ENCODE data around the gene SMCO2.

SMCO2 gene

GRCh38 chr12:27500546-27500945 lies 54.0 kb downstream of the SMCO2 start:
- DNase-seq (ENCODE audit: low spot score): no peak

- DNase-seq (ENCODE audit: low spot score): no peak
Measured at GRCh38 chr12:27502021-27502435, 55.5 kb downstream of the SMCO2 start.

GRCh38 chr12:27504507-27504906 lies 58.0 kb downstream of the SMCO2 start:
- DNase-seq (ENCODE audit: low spot score): no peak

- no peak for DNase-seq (ENCODE audit: low spot score)
Measured at GRCh38 chr12:27505109-27505508, 58.6 kb downstream of the SMCO2 start.

GRCh38 chr12:27505761-27506160 lies 59.2 kb downstream of the SMCO2 start:
- DNase-seq (ENCODE audit: low spot score): no peak

- no peak for DNase-seq (ENCODE audit: low spot score)
Measured at GRCh38 chr12:27506645-27507189, 60.2 kb downstream of the SMCO2 start.

GRCh38 chr12:27508736-27509431 lies 62.3 kb downstream of the SMCO2 start:
- no peak for DNase-seq (ENCODE audit: low spot score)

GRCh38 chr12:27511031-27511722 lies 64.6 kb downstream of the SMCO2 start:
- no peak for DNase-seq (ENCODE audit: low spot score)

- DNase-seq (ENCODE audit: low spot score): no peak
Measured at GRCh38 chr12:27511723-27512045, 65.1 kb downstream of the SMCO2 start.

GRCh38 chr12:27513155-27513824 lies 66.8 kb downstream of the SMCO2 start:
- DNase-seq (ENCODE audit: low spot score): no peak

- no peak for DNase-seq (ENCODE audit: low spot score)
Measured at GRCh38 chr12:27515671-27516070, 69.1 kb downstream of the SMCO2 start.

- DNase-seq (ENCODE audit: low spot score): no peak
Measured at GRCh38 chr12:27516625-27517024, 70.1 kb downstream of the SMCO2 start.

GRCh38 chr12:27517546-27517945 lies 71.0 kb downstream of the SMCO2 start:
- no peak for DNase-seq (ENCODE audit: low spot score)

- no peak for DNase-seq (ENCODE audit: low spot score)
Measured at GRCh38 chr12:27517961-27518665, 71.6 kb downstream of the SMCO2 start.

GRCh38 chr12:27521066-27521465 lies 74.5 kb downstream of the SMCO2 start:
- no peak for DNase-seq (ENCODE audit: low spot score)

- no peak for DNase-seq (ENCODE audit: low spot score)
Measured at GRCh38 chr12:27521981-27522380, 75.4 kb downstream of the SMCO2 start.

GRCh38 chr12:27523305-27523641 lies 76.7 kb downstream of the SMCO2 start:
- no peak for DNase-seq (ENCODE audit: low spot score)

GRCh38 chr12:27523642-27524493 lies 77.3 kb downstream of the SMCO2 start, which contains the start of gene PPFIBP1:
TSS of gene PPFIBP1 (plus strand) at chr12:27524206. CDS start at chr12:27633397, 109,191 bp downstream.
- peak; percentile 97 for DNase-seq (ENCODE audit: low spot score)

- DNase-seq (ENCODE audit: low spot score): no peak
Measured at GRCh38 chr12:27524494-27524835, 77.9 kb downstream of the SMCO2 start.

GRCh38 chr12:27524839-27525753 lies 78.6 kb downstream of the SMCO2 start:
- DNase-seq (ENCODE audit: low spot score): peak; percentile 36

All from NAMALWA (cell line).